Immature natural killer cell (primary cell): ENCODE data around the gene DEFB123. TPM values are rescaled to one million over a fixed set of nuclear protein-coding genes. Genes with fewer than 3 reads are reported as not detected.
"Not testable (repeated sequence)": the region's sequence is repeated elsewhere in the genome, so short reads cannot be mapped to it uniquely, and the experiment has no call there.

ENCODE experiments used
- DNase-seq, 3 donors: peaks; one replicate each; pipeline ENCODE4 v3.0.0; 2022; ENCODE audit warnings: mixed read lengths in 1 of 3
- H3K27ac Mint-ChIP-seq, 6 donors: one replicate each; pipeline ENCODE4 v1.8.0; 2020; ENCODE audit warnings: mixed read lengths in 6 of 6, mild to moderate bottlenecking in 5 of 6, inconsistent platforms in 4 of 6, moderate library complexity in 3 of 6
- H3K27me3 Mint-ChIP-seq, 3 donors: one replicate each; pipeline ENCODE4 v1.8.0; 2020 to 2021; ENCODE audit warnings: low read depth in 3 of 3, mild to moderate bottlenecking in 3 of 3, mixed read lengths in 3 of 3, moderate library complexity in 3 of 3, inconsistent platforms in 1 of 3
- H3K36me3 Mint-ChIP-seq, 3 donors: one replicate each; pipeline ENCODE4 v1.8.0; 2020; ENCODE audit warnings: mixed read lengths in 3 of 3, inconsistent platforms in 2 of 3, mild to moderate bottlenecking in 2 of 3
- H3K4me1 Mint-ChIP-seq, 2 donors: one replicate each; pipeline ENCODE4 v1.8.0; 2020; ENCODE audit warnings: inconsistent platforms in 2 of 2, mild to moderate bottlenecking in 2 of 2, mixed read lengths in 2 of 2, moderate library complexity in 1 of 2
- H3K4me3 Mint-ChIP-seq, 5 donors: one replicate each; pipeline ENCODE4 v1.8.0; 2020; ENCODE audit warnings: mild to moderate bottlenecking in 5 of 5, mixed read lengths in 5 of 5, inconsistent platforms in 3 of 5, moderate library complexity in 3 of 5
- H3K9me3 Mint-ChIP-seq, 6 donors: one replicate each; pipeline ENCODE4 v1.8.0; 2020; ENCODE audit warnings: mild to moderate bottlenecking in 6 of 6, mixed read lengths in 6 of 6, inconsistent platforms in 4 of 6, moderate library complexity in 3 of 6
- polyA plus RNA-seq, 3 donors: library from polyadenylated mRNA; unstranded; fragments of 300-500 nt; fragmentation: Illumina TruSeq; gene quantifications; one replicate each; pipeline ENCODE4 v1.2.3, GENCODE V29; 2021

DEFB123 gene
- polyA plus RNA-seq, result not detected

GRCh38 chr20:31440012-31440659 is at the start of gene DEFB123:
TSS of gene DEFB123 (plus strand) at chr20:31440632. CDS start at chr20:31440699, 67 bp downstream.
- Mint-ChIP-seq H3K9me3 (no peaks in the 10 kb centered on the region), H3K27me3 (peaks cover 2 to 6% (median 6%) of the 10 kb centered on the region in 3 donors), H3K36me3 (no peaks in the 10 kb centered on the region), H3K4me3 (no peak within 1 kb of the TSS), H3K27ac (no peak within 1 kb of the TSS), H3K4me1 (no peaks in the 10 kb centered on the region)
- no peak for DNase-seq

DNA sequence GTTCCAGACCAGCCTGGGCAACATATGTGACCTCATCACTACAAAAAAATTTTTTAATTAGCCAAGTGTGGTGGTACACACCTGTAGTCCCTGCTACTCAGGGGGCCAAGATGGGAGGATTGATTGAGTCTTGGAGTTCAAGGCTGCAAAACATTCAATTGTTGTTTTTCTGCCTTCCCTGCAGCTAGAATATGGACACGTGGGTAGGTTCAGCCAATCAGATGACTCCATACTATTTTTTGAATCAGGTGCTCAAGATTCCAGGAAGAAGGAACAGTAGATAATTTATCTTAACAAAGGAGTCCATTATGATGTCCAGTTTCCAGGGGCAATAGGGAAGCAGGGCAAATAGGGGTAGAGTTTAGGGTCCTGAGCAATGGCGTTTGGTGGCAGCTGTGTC is 47.6 kb upstream of the DEFB123 start:
- Mint-ChIP-seq H3K27ac (no peak overlapping the region), H3K9me3 (peaks cover 0 to 3% (median 0%) of the 10 kb centered on the region in 6 donors), H3K4me1 (no peaks in the 10 kb centered on the region), H3K27me3 (peaks cover 2 to 8% (median 5%) of the 10 kb centered on the region in 3 donors), H3K36me3 (no peaks in the 10 kb centered on the region), H3K4me3 (no peak overlapping the region)
- DNase-seq, result no peak

DNA sequence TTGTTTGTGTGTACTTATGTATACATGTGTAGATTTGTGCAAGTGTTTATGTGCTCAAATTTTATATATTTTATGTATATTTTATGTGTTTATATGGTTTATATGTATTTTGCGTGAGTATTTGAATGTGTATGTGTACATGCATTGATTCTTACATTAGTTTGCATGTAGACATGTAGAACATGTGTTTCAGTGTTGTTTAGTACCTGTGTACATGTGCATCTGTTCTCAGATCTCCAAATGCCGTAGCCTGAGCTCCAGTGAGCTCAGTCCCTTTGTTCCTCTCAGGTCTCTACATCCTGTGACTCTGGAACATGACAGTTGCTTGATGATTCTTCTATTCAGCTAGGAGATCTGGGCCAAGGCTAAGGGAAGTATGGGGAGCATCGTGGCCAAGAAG is 45.5 kb upstream of the DEFB123 start:
- DNase-seq, result no peak
- H3K27ac Mint-ChIP-seq, result no peak overlapping the region
- no peaks in the 10 kb centered on the region for H3K4me1 Mint-ChIP-seq
- H3K4me3 Mint-ChIP-seq, result no peak overlapping the region
- H3K27me3 Mint-ChIP-seq, result peaks cover 3 to 7% (median 6%) of the 10 kb centered on the region in 3 donors
- no peaks in the 10 kb centered on the region for H3K36me3 Mint-ChIP-seq
- H3K9me3 Mint-ChIP-seq, result no peaks in the 10 kb centered on the region

DNA sequence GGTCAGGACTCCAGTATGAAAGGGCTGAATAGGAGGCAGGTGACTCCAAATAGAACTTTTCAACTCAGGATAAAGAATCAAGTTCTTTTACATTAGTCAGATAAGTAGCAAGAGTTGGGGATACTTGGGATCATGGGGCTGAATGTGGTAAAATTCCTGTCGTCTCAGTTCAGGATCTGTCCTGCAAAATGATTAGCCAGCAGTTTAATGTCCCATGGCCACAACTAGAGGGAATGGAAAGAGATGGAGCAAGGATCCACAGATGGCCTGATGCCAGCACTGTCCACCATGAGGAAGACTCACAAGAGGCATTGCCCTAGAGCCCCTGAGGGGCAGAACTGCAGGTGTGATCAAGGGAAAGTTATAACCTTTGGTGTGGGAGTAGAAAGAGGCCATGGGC is 36.5 kb upstream of the DEFB123 start:
- H3K27me3 Mint-ChIP-seq, result peaks cover 3 to 6% (median 5%) of the 10 kb centered on the region in 3 donors
- DNase-seq, result no peak
- H3K36me3 Mint-ChIP-seq, result no peaks in the 10 kb centered on the region
- no peak overlapping the region for H3K4me3 Mint-ChIP-seq
- H3K9me3 Mint-ChIP-seq, result no peaks in the 10 kb centered on the region
- no peak overlapping the region for H3K27ac Mint-ChIP-seq
- no peaks in the 10 kb centered on the region for H3K4me1 Mint-ChIP-seq

DNA sequence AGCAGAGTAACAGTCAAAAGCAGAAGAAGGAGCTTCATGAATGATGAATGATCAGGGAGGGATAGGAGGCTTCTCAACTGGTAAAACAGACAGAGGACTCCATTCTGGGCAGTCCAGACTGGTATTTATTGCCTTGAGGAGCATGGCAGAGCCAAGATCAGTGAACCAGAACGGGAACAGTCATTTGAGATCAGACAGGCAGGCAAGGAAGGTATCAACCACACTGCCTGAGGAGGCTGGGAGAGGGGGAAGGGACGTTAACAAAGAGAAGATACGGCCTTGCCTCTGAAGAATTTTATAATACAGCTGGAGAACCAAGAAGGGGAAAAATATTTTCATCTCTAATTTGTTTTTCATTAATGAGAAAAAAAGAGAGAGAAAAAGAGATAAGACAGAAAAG is 34.3 kb upstream of the DEFB123 start, which contains the start of gene DEFB121:
Gene DEFB121, minus strand, starts transcription at position 101 of the 400 bp plus-strand sequence. Its CDS starts 63 bp downstream, at position 38.
- Mint-ChIP-seq H3K27me3 (peaks cover 0 to 8% (median 2%) of the 10 kb centered on the region in 3 donors), H3K9me3 (peaks cover 0 to 2% (median 0%) of the 10 kb centered on the region in 6 donors), H3K36me3 (no peaks in the 10 kb centered on the region), H3K4me1 (no peaks in the 10 kb centered on the region), H3K4me3 (no peak within 1 kb of the TSS), H3K27ac (no peak within 1 kb of the TSS)
- DNase-seq, result no peak

DNA sequence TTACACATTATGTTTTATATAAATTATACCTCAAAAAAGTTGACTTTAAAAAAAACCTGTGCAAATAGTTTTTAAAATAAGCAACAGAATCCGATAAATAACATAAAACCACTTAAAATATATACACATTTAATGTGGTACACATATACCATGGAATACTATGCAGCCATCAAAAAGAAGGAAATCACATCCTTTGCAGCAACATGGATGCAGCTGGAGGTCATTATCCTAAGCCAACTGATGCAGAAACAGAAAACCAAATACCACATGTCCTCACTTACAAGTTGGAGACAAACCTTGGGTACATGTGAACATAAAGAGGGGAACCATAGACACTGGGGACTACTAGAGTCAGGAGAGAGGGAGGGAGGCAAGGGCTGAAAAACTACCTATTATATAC is 30.4 kb upstream of the DEFB123 start:
- DNase-seq, result no peak
- peaks cover 0 to 7% (median 3%) of the 10 kb centered on the region in 3 donors for H3K27me3 Mint-ChIP-seq
- H3K4me3 Mint-ChIP-seq, result no peak overlapping the region
- H3K9me3 Mint-ChIP-seq, result peaks cover 0 to 3% (median 0%) of the 10 kb centered on the region in 6 donors
- H3K27ac Mint-ChIP-seq, result no peak overlapping the region
- no peaks in the 10 kb centered on the region for H3K36me3 Mint-ChIP-seq
- no peaks in the 10 kb centered on the region for H3K4me1 Mint-ChIP-seq

DNA sequence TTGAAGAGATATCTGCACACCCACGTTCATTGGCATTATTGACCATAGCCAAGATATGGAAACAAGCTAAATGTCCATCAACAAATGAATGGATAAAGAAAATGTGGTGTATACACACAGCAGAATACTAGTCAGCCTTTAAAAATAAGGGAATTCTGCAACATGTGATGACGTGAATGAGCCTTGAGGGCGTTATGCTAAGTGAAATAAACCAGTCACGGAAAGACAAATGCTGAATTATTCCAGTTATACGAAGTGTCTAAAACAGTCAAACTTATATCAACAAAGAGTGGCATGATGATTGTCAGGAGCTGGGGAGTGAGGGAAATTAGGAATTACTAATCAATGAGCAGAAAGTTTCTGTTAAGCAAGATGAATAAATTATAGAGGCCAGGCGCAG is 26.1 kb upstream of the DEFB123 start:
- H3K9me3 Mint-ChIP-seq, result peaks cover 0 to 3% (median 0%) of the 10 kb centered on the region in 6 donors
- H3K4me1 Mint-ChIP-seq, result no peaks in the 10 kb centered on the region
- no peak overlapping the region for H3K4me3 Mint-ChIP-seq
- H3K27ac Mint-ChIP-seq, result no peak overlapping the region
- H3K36me3 Mint-ChIP-seq, result no peaks in the 10 kb centered on the region
- DNase-seq, result no peak
- H3K27me3 Mint-ChIP-seq, result peaks cover 5 to 6% (median 6%) of the 10 kb centered on the region in 3 donors

GRCh38 chr20:31415653-31416052 is 24.8 kb upstream of the DEFB123 start:
- H3K27ac Mint-ChIP-seq, result no peak overlapping the region
- H3K9me3 Mint-ChIP-seq, result peaks cover 0 to 5% (median 0%) of the 10 kb centered on the region in 6 donors

GRCh38 chr20:31418307-31418706 is 22.1 kb upstream of the DEFB123 start:
- H3K4me1 Mint-ChIP-seq, result no peaks in the 10 kb centered on the region
- DNase-seq, result no peak
- no peak overlapping the region for H3K4me3 Mint-ChIP-seq
- H3K36me3 Mint-ChIP-seq, result no peaks in the 10 kb centered on the region
- H3K27ac Mint-ChIP-seq, result no peak overlapping the region
- H3K27me3 Mint-ChIP-seq, result peaks cover 4 to 8% (median 4%) of the 10 kb centered on the region in 3 donors
- H3K9me3 Mint-ChIP-seq, result peaks cover 0 to 4% (median 0%) of the 10 kb centered on the region in 6 donors

More at GRCh38 chr20:31415653-31416052, 24.8 kb upstream of the DEFB123 start:
- H3K36me3 Mint-ChIP-seq, result no peaks in the 10 kb centered on the region
- H3K4me3 Mint-ChIP-seq, result no peak overlapping the region
- H3K27me3 Mint-ChIP-seq, result peaks cover 5 to 8% (median 6%) of the 10 kb centered on the region in 3 donors
- DNase-seq, result no peak
- H3K4me1 Mint-ChIP-seq, result no peaks in the 10 kb centered on the region

- H3K4me1 Mint-ChIP-seq, result no peaks in the 10 kb centered on the region
- peaks cover 2 to 5% (median 2%) of the 10 kb centered on the region in 3 donors for H3K27me3 Mint-ChIP-seq
- H3K36me3 Mint-ChIP-seq, result no peaks in the 10 kb centered on the region
- H3K4me3 Mint-ChIP-seq, result no peak overlapping the region
- DNase-seq, result no peak
- peaks cover 0 to 2% (median 0%) of the 10 kb centered on the region in 6 donors for H3K9me3 Mint-ChIP-seq
- H3K27ac Mint-ChIP-seq, result no peak overlapping the region
These were observed 14.6 kb upstream of the DEFB123 start for GRCh38 chr20:31425797-31426196.

DNA sequence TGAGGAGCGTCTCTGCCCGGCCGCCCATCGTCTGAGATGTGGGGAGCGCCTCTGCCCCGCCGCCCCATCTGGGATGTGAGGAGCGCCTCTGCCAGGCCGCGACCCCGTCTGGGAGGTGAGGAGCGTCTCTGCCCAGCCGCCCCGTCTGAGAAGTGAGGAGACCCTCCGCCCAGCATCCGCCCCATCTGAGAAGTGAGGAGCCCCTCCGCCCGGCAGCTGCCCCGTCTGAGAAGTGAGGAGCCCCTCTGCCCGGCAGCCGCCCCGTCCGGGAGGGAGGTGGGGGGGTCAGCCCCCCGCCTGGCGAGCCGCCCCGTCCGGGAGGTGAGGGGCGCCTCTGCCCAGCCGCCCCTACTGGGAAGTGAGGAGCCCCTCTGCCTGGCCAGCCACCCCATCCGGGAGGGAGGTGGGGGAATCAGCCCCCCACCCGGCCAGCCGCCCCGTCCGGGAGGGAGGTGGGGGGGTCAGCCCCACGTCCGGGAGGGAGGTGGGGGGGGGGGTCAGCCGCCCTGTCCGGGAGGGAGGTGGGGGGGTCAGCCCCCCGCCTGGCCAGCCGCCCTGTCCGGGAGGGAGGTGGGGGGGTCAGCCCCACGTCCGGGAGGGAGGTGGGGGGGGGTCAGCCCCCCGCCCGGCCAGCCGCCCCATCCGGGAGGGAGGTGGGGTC is 13.4 kb upstream of the DEFB123 start:
- not testable (repeated sequence) for H3K9me3 Mint-ChIP-seq, H3K27me3 Mint-ChIP-seq, DNase-seq, H3K27ac Mint-ChIP-seq, H3K4me3 Mint-ChIP-seq, H3K36me3 Mint-ChIP-seq, H3K4me1 Mint-ChIP-seq

DNA sequence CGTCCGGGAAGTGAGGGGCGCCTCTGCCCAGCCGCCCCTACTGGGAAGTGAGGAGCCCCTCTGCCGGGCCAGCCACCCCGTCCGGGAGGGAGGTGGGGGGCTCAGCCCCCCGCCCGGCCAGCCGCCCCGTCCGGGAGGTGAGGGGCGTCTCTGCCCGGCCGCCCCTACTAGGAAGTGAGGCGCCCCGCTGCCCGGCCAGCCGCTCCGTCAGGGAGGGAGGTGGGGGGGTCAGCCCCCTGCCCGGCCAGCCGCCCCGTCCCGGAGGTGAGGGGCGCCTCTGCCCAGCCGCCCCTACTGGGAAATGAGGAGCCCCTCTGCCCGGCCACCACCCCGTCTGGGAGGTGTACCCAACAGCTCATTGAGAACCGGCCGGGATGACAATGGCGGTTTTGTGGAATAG is 12.9 kb upstream of the DEFB123 start:
- not testable (repeated sequence) for H3K9me3 Mint-ChIP-seq, H3K27ac Mint-ChIP-seq, H3K4me1 Mint-ChIP-seq, H3K36me3 Mint-ChIP-seq, H3K4me3 Mint-ChIP-seq, H3K27me3 Mint-ChIP-seq, DNase-seq

- H3K4me3 Mint-ChIP-seq, result no peak overlapping the region
These were observed 9.8 kb upstream of the DEFB123 start for GRCh38 chr20:31430568-31431115.

DNA sequence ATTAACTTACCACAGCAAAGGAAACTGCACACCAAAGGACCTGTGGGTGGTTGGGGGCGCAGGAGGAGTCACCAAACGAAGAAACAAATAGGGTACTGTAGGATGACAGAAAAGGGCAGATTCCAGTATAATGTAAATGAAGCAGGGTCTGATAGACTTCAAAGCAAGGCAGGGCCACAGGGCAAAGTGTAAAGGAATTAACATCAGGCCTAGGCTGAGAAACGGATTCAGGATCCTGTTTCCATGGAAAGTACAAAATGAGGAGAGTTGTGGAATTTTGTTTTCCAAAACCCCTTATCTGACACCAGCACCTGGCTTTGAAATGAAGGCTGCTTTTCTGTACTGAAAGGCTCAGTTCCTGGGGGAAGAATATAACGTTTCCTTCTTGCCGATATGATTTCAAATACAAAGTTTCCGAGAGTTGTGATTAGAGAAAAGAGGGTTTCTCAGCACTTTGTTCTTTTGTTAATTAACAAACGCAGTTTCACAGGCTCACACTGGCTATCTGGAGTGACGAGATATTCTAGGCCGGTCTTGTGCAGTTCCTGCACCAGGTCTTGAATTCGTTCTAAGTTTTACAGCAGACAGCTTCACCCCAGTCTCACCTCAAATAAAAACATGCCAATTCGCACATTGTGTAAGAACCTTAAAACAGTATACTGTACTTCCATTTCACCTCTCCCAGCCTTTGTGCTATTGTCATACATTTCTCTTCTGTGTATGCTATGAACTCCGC is 5.8 kb downstream of the DEFB123 start:
- DNase-seq, result no peak
- Mint-ChIP-seq H3K27me3 (peaks cover 0 to 9% (median 9%) of the 10 kb centered on the region in 3 donors), H3K9me3 (no peaks in the 10 kb centered on the region), H3K4me1 (no peaks in the 10 kb centered on the region), H3K27ac (no peak overlapping the region), H3K4me3 (no peak overlapping the region), H3K36me3 (peaks cover 0 to 3% (median 0%) of the 10 kb centered on the region in 3 donors)

More at GRCh38 chr20:31430568-31431115, 9.8 kb upstream of the DEFB123 start:
- Mint-ChIP-seq H3K36me3 (no peaks in the 10 kb centered on the region), H3K4me1 (no peaks in the 10 kb centered on the region), H3K9me3 (peaks cover 0 to 2% (median 0%) of the 10 kb centered on the region in 6 donors), H3K27me3 (peaks cover 5 to 8% (median 8%) of the 10 kb centered on the region in 3 donors), H3K27ac (no peak overlapping the region)
- DNase-seq, result no peak
